Adrenal gland (tissue), 5 donors: ENCODE data around the gene FAIM.

ENCODE experiments used
- POLR2A ChIP-seq, 2 donors: fragments of 450-650 bp; IDR thresholded peaks; one replicate each; pipeline ENCODE4 v1.6.1; 2017; ENCODE audit warnings: antibody characterized with exemption in 2 of 2, mild to moderate bottlenecking in 2 of 2, moderate library complexity in 1 of 2
- TF ChIP-seq, protein P1 (sequence below), 6 experiments: fragments of 450-650 bp in 4 of 6; fragments of 200-600 bp in 2 of 6; sonication (generic) in 1 of 6; IDR thresholded peaks; 1 replicate in 5 of 6; 2 replicates in 1 of 6; pipeline versions ENCODE4 v1.5.1 to v1.8.0; 2016 to 2021; ENCODE audit warnings: antibody characterized with exemption in 6 of 6, mild to moderate bottlenecking in 2 of 6, moderate library complexity in 1 of 6
- donor health status: DM: no; HTN: no; CAD: no.

- TF ChIP-seq, protein P1, sequence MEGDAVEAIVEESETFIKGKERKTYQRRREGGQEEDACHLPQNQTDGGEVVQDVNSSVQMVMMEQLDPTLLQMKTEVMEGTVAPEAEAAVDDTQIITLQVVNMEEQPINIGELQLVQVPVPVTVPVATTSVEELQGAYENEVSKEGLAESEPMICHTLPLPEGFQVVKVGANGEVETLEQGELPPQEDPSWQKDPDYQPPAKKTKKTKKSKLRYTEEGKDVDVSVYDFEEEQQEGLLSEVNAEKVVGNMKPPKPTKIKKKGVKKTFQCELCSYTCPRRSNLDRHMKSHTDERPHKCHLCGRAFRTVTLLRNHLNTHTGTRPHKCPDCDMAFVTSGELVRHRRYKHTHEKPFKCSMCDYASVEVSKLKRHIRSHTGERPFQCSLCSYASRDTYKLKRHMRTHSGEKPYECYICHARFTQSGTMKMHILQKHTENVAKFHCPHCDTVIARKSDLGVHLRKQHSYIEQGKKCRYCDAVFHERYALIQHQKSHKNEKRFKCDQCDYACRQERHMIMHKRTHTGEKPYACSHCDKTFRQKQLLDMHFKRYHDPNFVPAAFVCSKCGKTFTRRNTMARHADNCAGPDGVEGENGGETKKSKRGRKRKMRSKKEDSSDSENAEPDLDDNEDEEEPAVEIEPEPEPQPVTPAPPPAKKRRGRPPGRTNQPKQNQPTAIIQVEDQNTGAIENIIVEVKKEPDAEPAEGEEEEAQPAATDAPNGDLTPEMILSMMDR (IDR thresholded peaks at IDR 0.05): no peak
- no peak for TF ChIP-seq POLR2A (IDR thresholded peaks at IDR 0.05)
Measured at GRCh38 chr3:138682648-138683047, 74.1 kb downstream of the FAIM start.
